AG09319 (cell line): ENCODE measurements around the gene KCNE1.
"Not testable (repeated sequence)": the region's sequence is repeated elsewhere in the genome, so short reads cannot be mapped to it uniquely, and the experiment has no call there.

Experiments
- DNase-seq: peaks from one replicate; pipeline ENCODE4 v3.0.0-alpha.2; 2010; ENCODE audit warnings: low read depth; ENCODE audit errors: extremely low read depth
- CTCF ChIP-seq: IDR thresholded peaks from 2 replicates; pipeline ENCODE4 v1.5.1; 2011; ENCODE audit warnings: low read depth, mild to moderate bottlenecking, inconsistent platforms, low read length, moderate library complexity

Gene KCNE1

GRCh38 chr21:34499116-34499515 lies 12.9 kb downstream of the KCNE1 start:
- no peak for TF ChIP-seq CTCF
- no peak for DNase-seq

GRCh38 chr21:34498623-34499022 lies 13.4 kb downstream of the KCNE1 start:
- DNase-seq: no peak
- no peak for TF ChIP-seq CTCF

- not testable (repeated sequence) for DNase-seq
These were observed 28.2 kb downstream of the KCNE1 start for GRCh38 chr21:34483854-34484253.

- not testable (repeated sequence) for DNase-seq
These were observed 28.6 kb downstream of the KCNE1 start for GRCh38 chr21:34483435-34483834.

- DNase-seq: not testable (repeated sequence)
These were observed 44.7 kb downstream of the KCNE1 start for GRCh38 chr21:34467333-34467732.

GRCh38 chr21:34459426-34459825 lies 52.6 kb downstream of the KCNE1 start:
- DNase-seq: not testable (repeated sequence)

GRCh38 chr21:34458266-34458665 lies 53.7 kb downstream of the KCNE1 start:
- DNase-seq: not testable (repeated sequence)

GRCh38 chr21:34456180-34456579 lies 55.8 kb downstream of the KCNE1 start:
- not testable (repeated sequence) for DNase-seq

- DNase-seq: not testable (repeated sequence)
These were observed 56.4 kb downstream of the KCNE1 start for GRCh38 chr21:34455628-34456027.

GRCh38 chr21:34447018-34447417 lies 65.0 kb downstream of the KCNE1 start:
- not testable (repeated sequence) for DNase-seq

- DNase-seq: not testable (repeated sequence)
These were observed 68.5 kb downstream of the KCNE1 start for GRCh38 chr21:34443486-34443885.

- not testable (repeated sequence) for DNase-seq
These were observed 82.3 kb downstream of the KCNE1 start for GRCh38 chr21:34429710-34430109.

GRCh38 chr21:34428441-34428840 lies 83.6 kb downstream of the KCNE1 start:
- DNase-seq: not testable (repeated sequence)

- DNase-seq: not testable (repeated sequence)
These were observed 84.7 kb downstream of the KCNE1 start for GRCh38 chr21:34427339-34427738.

- not testable (repeated sequence) for DNase-seq
These were observed 88.2 kb downstream of the KCNE1 start, which contains the start of gene SMIM34 for GRCh38 chr21:34423805-34424204. Gene SMIM34, minus strand, starts transcription at chr21:34423951. Its CDS starts 112 bp downstream, at chr21:34423839.

GRCh38 chr21:34417448-34418077 lies 94.4 kb downstream of the KCNE1 start:
- not testable (repeated sequence) for DNase-seq

- DNase-seq: not testable (repeated sequence)
These were observed 104.7 kb downstream of the KCNE1 start for GRCh38 chr21:34407294-34407693.

GRCh38 chr21:34406676-34407075 lies 105.3 kb downstream of the KCNE1 start:
- not testable (repeated sequence) for DNase-seq

- DNase-seq: not testable (repeated sequence)
These were observed 105.9 kb downstream of the KCNE1 start for GRCh38 chr21:34406102-34406501.

- not testable (repeated sequence) for DNase-seq
These were observed 106.3 kb downstream of the KCNE1 start for GRCh38 chr21:34405686-34406085.
